Lung (tissue), 12 donors: ENCODE measurements around the gene CPEB2. TPM values are rescaled to one million over a fixed set of nuclear protein-coding genes. Genes with fewer than 3 reads are reported as not detected.
A peak's percentile ranks its signal among the peaks of the same experiment; 100 is the strongest.

Source experiments
- ATAC-seq: fragments of 200-7000 bp; cut with Tn5 transposase; one replicate; pipeline ENCODE4 v1.9.1; 2020; ENCODE audit warnings: moderate number of reproducible peaks; ENCODE audit not compliant: insufficient read depth, low FRiP score
- DNase-seq, 3 donors: peaks; one replicate each; pipeline ENCODE4 v3.0.0-alpha.2; 2013 to 2017
- H3K27ac ChIP-seq, 2 donors: one replicate each; pipeline ENCODE4 v1.5.1; 2013; ENCODE audit warnings: mild to moderate bottlenecking in 2 of 2, moderate library complexity in 2 of 2, control low read depth in 1 of 2, inconsistent platforms in 1 of 2, low read depth in 1 of 2, low read length in 1 of 2
- H3K27me3 ChIP-seq, 3 donors: one replicate each; pipeline ENCODE4 v1.5.1; 2013; ENCODE audit warnings: low read length in 2 of 3; ENCODE audit not compliant: control insufficient read depth in 3 of 3, insufficient read depth in 3 of 3
- H3K36me3 ChIP-seq, 4 donors: one replicate each; pipeline ENCODE4 v1.5.1; 2013; ENCODE audit warnings: low read length in 4 of 4, mild to moderate bottlenecking in 1 of 4, moderate library complexity in 1 of 4; ENCODE audit not compliant: control insufficient read depth in 4 of 4, insufficient read depth in 4 of 4
- H3K4me1 ChIP-seq, 5 donors: one replicate each; pipeline ENCODE4 v1.5.1; 2013; ENCODE audit warnings: low read length in 5 of 5, mild to moderate bottlenecking in 2 of 5, moderate library complexity in 1 of 5; ENCODE audit not compliant: control insufficient read depth in 5 of 5, insufficient read depth in 5 of 5
- H3K4me3 ChIP-seq: one replicate; pipeline ENCODE4 v1.5.1; 2013; ENCODE audit warnings: mild to moderate bottlenecking, control low read depth, moderate library complexity
- H3K9ac ChIP-seq, 2 donors: one replicate each; pipeline ENCODE4 v1.5.1; 2013; ENCODE audit warnings: low read length in 2 of 2, control low read depth in 1 of 2; ENCODE audit not compliant: insufficient read depth in 1 of 2
- H3K9me3 ChIP-seq, 4 donors: one replicate each; pipeline ENCODE4 v1.5.1; 2013; ENCODE audit warnings: low read length in 3 of 4, mild to moderate bottlenecking in 1 of 4, moderate library complexity in 1 of 4; ENCODE audit not compliant: control insufficient read depth in 4 of 4, insufficient read depth in 3 of 4
- WGBS, 2 donors: extraction: QIAGEN DNeasy Blood & Tissue Kit; methylation state at CpG; one replicate each; pipeline ENCODE4 v1.1.7; 2013; 5-methylcytosine and 5-hydroxymethylcytosine counted together
- polyA plus RNA-seq, 2 donors: library from polyadenylated mRNA; stranded (reverse); fragments of 200-250 nt; gene quantifications; one replicate each; pipeline ENCODE4 v1.2.1, GENCODE V29; 2013
- total RNA-seq, 2 donors: library from RNA; depleted of rRNA in 1 of 2; stranded (reverse); fragments of >200 nt in 1 of 2; gene quantifications; one replicate each; pipeline ENCODE4 v1.2.1, GENCODE V29; 2014 to 2021
- TF ChIP-seq, protein P1 (sequence below): IDR thresholded peaks from 2 replicates; pipeline ENCODE4 v1.5.1; 2012; ENCODE audit warnings: mild to moderate bottlenecking; ENCODE audit errors: control extremely low read depth, extremely low read depth
- donor health status: control.
- donor health status: control.
- donor health status: Bipolar disorder and iron deficiency.
- donor health status: healthy.
- donor health status: DM: yes; HTN: yes; CAD: no.

The CPEB2 gene
- total and polyA plus RNA-seq, 4 donors: 4.8 to 29.9 (median 14.2) TPM

DNA sequence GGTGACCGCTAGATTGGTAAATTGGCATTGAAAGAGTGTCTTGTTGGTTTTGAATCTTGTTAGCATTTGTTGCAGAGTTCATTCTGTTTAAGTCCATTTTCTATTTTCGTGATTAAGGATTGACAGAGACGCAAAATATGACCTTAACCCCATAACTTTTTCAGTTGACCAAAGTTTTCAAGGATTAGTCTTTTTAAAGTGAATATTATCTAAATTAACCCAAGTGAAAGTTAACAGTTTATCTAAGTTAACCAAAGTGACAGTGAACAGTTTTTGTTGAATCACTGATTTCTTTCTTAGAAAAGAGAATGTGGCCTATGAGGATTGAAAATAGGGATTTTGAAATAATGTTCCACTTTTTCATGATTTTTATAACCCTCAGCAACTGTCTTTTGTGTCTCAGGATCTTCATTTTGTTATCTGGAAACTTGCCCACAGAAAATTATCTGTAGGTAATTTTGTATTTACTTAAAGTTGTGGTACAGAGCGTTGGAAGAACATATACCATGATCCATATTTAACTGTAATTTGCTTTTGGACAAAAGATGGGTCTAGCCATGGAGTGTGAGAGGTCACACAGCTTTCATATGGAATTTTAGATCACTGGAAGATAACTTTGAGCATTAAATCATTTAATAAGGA, 3.3 kb downstream of the CPEB2 start:
- WGBS, 2 donors: 37 to 46% methylated on average over 4 of the region's 4 CpGs
- TF ChIP-seq, protein P1, sequence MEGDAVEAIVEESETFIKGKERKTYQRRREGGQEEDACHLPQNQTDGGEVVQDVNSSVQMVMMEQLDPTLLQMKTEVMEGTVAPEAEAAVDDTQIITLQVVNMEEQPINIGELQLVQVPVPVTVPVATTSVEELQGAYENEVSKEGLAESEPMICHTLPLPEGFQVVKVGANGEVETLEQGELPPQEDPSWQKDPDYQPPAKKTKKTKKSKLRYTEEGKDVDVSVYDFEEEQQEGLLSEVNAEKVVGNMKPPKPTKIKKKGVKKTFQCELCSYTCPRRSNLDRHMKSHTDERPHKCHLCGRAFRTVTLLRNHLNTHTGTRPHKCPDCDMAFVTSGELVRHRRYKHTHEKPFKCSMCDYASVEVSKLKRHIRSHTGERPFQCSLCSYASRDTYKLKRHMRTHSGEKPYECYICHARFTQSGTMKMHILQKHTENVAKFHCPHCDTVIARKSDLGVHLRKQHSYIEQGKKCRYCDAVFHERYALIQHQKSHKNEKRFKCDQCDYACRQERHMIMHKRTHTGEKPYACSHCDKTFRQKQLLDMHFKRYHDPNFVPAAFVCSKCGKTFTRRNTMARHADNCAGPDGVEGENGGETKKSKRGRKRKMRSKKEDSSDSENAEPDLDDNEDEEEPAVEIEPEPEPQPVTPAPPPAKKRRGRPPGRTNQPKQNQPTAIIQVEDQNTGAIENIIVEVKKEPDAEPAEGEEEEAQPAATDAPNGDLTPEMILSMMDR: no peak
- no peaks in the 10 kb centered on the region for H3K27me3 ChIP-seq
- peaks cover 0 to 12% (median 4%) of the 10 kb centered on the region in 4 donors for H3K36me3 ChIP-seq
- peak in 1 of 3 donors; percentile 19 for DNase-seq
- ATAC-seq: no peak
- H3K4me3 ChIP-seq: no peak overlapping the region
- peaks cover 0 to 17% (median 5%) of the 10 kb centered on the region in 5 donors for H3K4me1 ChIP-seq
- H3K27ac ChIP-seq: peak overlapping the region in 1 of 2 donors; percentile 100
- peak overlapping the region in 1 of 2 donors; percentile 89 for H3K9ac ChIP-seq
- no peaks in the 10 kb centered on the region for H3K9me3 ChIP-seq

DNA sequence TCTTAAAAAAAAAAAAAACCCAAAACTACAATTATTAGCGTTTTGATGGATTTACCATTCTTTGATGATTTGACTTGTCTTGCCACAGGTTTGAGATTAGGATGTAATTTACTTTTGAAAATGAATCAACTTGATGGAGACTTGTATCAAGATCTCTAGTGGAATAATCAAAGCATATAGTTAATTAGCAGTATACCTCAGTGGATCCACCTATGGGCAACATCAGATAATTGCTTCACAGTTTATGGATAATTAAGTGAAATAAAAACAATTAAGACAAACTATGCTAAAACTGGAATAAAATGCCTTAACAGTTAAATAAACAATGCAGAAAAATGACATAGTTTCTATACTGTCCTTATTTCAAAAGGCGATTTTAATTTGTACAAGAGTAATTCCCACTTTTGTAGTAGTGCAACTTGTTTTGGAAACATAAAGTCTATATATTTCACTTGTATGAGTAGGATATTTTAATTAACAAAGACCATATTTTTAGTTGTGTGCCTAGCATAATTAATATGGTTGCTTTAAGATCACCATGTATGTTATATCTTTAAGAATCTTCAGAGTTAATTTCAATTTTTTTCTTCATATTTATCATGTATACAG, 4.2 kb downstream of the CPEB2 start:
- no peak for ATAC-seq
- no peak overlapping the region for H3K27ac ChIP-seq
- peaks cover 0 to 12% (median 4%) of the 10 kb centered on the region in 4 donors for H3K36me3 ChIP-seq
- peak in 1 of 3 donors; percentile 14 for DNase-seq
- peaks cover 0 to 10% (median 5%) of the 10 kb centered on the region in 5 donors for H3K4me1 ChIP-seq
- no peaks in the 10 kb centered on the region for H3K27me3 ChIP-seq
- no peak overlapping the region for H3K4me3 ChIP-seq
- no peaks in the 10 kb centered on the region for H3K9me3 ChIP-seq
- 51 to 67% methylated on average over 2 of the region's 2 CpGs for WGBS, 2 donors
- H3K9ac ChIP-seq: no peak overlapping the region
- TF ChIP-seq, protein P1: no peak

DNA sequence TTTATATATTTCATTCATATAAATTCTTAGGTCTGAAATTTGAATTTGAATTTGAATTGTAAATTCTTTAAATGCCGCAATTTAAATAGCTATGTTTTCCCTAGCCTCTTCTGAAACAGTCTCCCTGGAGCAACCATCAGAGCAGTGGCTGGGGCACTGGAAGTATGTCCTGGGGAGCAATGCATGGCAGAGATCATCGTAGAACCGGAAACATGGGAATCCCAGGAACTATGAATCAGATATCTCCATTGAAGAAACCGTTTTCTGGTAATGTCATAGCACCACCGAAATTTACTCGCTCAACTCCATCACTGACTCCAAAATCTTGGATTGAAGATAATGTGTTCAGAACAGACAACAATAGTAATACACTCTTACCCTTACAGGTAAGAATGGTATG, 4.9 kb downstream of the CPEB2 start:
- no peak overlapping the region for H3K9ac ChIP-seq
- H3K27ac ChIP-seq: no peak overlapping the region
- no peaks in the 10 kb centered on the region for H3K9me3 ChIP-seq
- no peaks in the 10 kb centered on the region for H3K27me3 ChIP-seq
- no peak for DNase-seq
- peaks cover 0 to 10% (median 5%) of the 10 kb centered on the region in 5 donors for H3K4me1 ChIP-seq
- H3K36me3 ChIP-seq: peaks cover 0 to 15% (median 4%) of the 10 kb centered on the region in 4 donors
- TF ChIP-seq, protein P1: no peak
- no peak overlapping the region for H3K4me3 ChIP-seq
- 92% methylated on average over 6 of the region's 6 CpGs for WGBS, 2 donors
- no peak for ATAC-seq
